ENCODE measurements around the gene SLC27A5.
A peak's percentile ranks its signal among the peaks of the same experiment; 100 is the strongest.

DNA sequence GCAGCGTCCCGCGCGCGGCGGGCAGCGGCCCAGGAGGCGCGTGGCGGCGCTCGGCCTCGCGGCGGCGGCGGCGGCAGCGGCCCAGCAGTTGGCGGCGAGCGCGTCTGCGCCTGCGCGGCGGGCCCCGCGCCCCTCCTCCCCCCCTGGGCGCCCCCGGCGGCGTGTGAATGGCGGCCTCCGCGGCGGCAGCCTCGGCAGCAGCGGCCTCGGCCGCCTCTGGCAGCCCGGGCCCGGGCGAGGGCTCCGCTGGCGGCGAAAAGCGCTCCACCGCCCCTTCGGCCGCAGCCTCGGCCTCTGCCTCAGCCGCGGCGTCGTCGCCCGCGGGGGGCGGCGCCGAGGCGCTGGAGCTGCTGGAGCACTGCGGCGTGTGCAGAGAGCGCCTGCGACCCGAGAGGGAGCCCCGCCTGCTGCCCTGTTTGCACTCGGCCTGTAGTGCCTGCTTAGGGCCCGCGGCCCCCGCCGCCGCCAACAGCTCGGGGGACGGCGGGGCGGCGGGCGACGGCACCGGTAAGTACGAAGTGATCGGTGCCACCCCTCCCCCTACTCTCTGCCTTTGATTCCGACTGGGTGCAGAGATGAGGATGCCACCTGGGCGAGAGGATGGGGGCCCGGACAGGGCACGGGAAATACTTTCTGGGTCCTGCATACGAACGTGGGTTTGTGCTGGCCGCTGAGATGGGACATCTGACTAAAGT lies 32.9 kb upstream of the SLC27A5 start:
- TF ChIP-seq LEF1 (IDR thresholded peaks at IDR 0.05; ENCODE audit: borderline replicate concordance) (no peak; the same call in 1 of the 2 replicates), PKNOX1 (IDR thresholded peaks at IDR 0.05) (no peak), FOXM1 (IDR thresholded peaks at IDR 0.05; ENCODE audit: borderline replicate concordance) (peak; percentile 54; the same call in 1 of the 2 replicates), CTBP1 (IDR thresholded peaks at IDR 0.05; ENCODE audit: borderline replicate concordance) (no peak), SUZ12 (IDR thresholded peaks at IDR 0.05) (no peak), FOXK2 (IDR thresholded peaks at IDR 0.05) (no peak), SP1 (IDR thresholded peaks at IDR 0.05) (no peak), ARNT (IDR thresholded peaks at IDR 0.05) (peak; percentile 68)

All from HEK293T (cell line).